ENCODE measurements around the gene GCK.
"Not testable (repeated sequence)": the region's sequence is repeated elsewhere in the genome, so short reads cannot be mapped to it uniquely, and the experiment has no call there.

The GCK gene

DNA sequence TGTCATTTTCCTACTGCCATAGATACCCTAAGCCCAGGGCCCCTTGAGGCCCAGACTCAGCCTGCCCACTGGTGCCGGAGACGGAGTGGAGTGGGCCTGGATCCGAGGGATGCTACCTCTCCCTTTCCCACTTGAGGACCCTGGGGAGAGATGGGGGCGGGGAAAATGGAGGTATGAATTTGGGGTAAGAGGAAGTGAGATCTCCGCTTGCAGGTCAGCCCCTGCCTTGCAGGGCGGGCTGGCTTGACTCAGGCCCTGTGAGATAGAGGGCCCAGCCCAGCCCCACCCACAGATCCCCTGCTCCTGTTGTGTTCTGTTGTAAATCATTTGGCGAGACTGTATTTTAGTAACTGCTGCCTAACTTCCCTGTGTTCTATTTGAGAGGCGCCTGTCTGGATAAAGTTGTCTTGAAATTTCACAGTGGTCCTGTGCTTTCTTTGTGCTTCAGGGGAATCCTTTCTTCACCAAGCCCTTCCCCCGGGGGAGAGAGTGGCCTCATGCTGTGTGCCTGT, 24.7 kb upstream of the GCK start:
- Histone ChIP-seq H3K4me1 (ENCODE audit: control insufficient read depth, insufficient read depth, low read length) (peaks cover 30% of the 10 kb centered on the region), H3K9ac (ENCODE audit: low read length) (no peak overlapping the region), H3K9me3 (ENCODE audit: control insufficient read depth, insufficient read depth, low read depth, low read length) (no peaks in the 10 kb centered on the region), H3K27me3 (ENCODE audit: control insufficient read depth, insufficient read depth, low read length) (no peaks in the 10 kb centered on the region), H3K36me3 (ENCODE audit: control insufficient read depth, insufficient read depth, low read length) (peaks cover 47% of the 10 kb centered on the region), H3K4me3 (ENCODE audit: low read depth, low read length) (no peak overlapping the region), H3K27ac (ENCODE audit: low read depth, low read length) (no peak overlapping the region)

GRCh38 chr7:44213206-44213876, 24.1 kb upstream of the GCK start:
- Histone ChIP-seq H3K9me3 (ENCODE audit: control insufficient read depth, insufficient read depth, low read depth, low read length) (no peaks in the 10 kb centered on the region), H3K36me3 (ENCODE audit: control insufficient read depth, insufficient read depth, low read length) (peaks cover 53% of the 10 kb centered on the region), H3K4me1 (ENCODE audit: control insufficient read depth, insufficient read depth, low read length) (peaks cover 24% of the 10 kb centered on the region), H3K27me3 (ENCODE audit: control insufficient read depth, insufficient read depth, low read length) (no peaks in the 10 kb centered on the region), H3K9ac (ENCODE audit: low read length) (no peak overlapping the region), H3K27ac (ENCODE audit: low read depth, low read length) (no peak overlapping the region), H3K4me3 (ENCODE audit: low read depth, low read length) (no peak overlapping the region)

DNA sequence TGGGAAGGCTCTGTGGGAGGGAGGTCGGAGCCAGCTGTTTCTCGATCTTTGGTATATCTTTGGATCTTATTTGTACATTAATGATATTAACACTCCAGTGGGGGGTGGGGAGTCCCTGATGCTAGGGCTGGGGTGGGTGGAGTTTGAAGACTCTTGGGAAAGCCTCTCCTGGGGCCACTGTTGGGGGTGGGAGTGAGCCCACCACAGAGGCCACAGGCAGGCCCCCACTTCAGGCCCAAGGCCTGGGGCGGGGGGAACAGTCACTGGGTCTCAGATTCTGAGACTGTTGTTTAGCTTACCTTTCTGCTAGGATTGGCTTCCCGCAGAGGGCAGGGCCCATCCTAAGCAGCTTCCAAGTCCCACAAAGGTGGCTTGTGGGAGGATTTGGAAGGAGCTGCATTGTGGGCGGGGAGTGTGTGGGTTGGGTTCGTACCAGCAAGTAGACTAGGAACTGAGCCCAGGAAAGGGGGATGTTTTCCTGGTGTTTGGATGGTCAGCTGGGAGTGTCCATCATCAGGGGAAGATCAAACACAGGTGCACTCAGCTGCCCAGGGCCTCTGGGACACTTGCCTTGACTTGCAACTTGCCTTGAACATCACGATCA, 23.4 kb upstream of the GCK start:
- Histone ChIP-seq H3K9ac (ENCODE audit: low read length) (no peak overlapping the region), H3K4me1 (ENCODE audit: control insufficient read depth, insufficient read depth, low read length) (peaks cover 17% of the 10 kb centered on the region), H3K27me3 (ENCODE audit: control insufficient read depth, insufficient read depth, low read length) (no peaks in the 10 kb centered on the region), H3K9me3 (ENCODE audit: control insufficient read depth, insufficient read depth, low read depth, low read length) (no peaks in the 10 kb centered on the region), H3K4me3 (ENCODE audit: low read depth, low read length) (no peak overlapping the region), H3K27ac (ENCODE audit: low read depth, low read length) (no peak overlapping the region), H3K36me3 (ENCODE audit: control insufficient read depth, insufficient read depth, low read length) (peaks cover 59% of the 10 kb centered on the region)

- Histone ChIP-seq H3K4me1 (ENCODE audit: control insufficient read depth, insufficient read depth, low read length) (peaks cover 15% of the 10 kb centered on the region), H3K36me3 (ENCODE audit: control insufficient read depth, insufficient read depth, low read length) (peaks cover 66% of the 10 kb centered on the region), H3K27ac (ENCODE audit: low read depth, low read length) (no peak overlapping the region), H3K27me3 (ENCODE audit: control insufficient read depth, insufficient read depth, low read length) (no peaks in the 10 kb centered on the region), H3K4me3 (ENCODE audit: low read depth, low read length) (no peak overlapping the region), H3K9me3 (ENCODE audit: control insufficient read depth, insufficient read depth, low read depth, low read length) (no peaks in the 10 kb centered on the region), H3K9ac (ENCODE audit: low read length) (no peak overlapping the region)
Observed at GRCh38 chr7:44212018-44212417, 22.8 kb upstream of the GCK start.

DNA sequence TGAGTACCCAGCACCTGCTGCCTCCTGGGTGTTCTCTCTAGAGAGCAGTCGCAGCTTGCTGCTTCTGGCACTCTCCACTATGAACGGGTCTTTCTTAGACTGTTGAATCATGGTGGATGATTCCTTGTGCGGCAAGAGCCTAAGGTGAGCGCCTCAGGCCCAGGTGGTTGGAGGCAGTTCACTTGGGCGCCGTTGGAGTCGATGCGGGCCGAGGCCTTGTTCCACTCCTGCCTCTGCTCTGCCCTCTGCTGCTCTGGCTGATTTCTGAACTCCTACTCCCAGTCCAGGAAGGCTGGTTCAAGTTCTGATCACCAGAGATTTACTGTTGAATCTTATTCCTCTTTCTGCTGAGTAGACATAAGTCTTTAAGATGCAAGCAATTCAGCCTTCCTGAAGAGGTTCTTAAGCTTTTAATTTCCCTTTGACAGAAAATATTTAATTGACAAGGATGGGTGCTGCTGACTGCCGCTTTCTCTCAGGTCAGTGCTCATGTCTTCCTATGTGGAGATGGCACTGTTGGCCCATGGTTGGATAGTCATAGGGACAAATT, 22.0 kb upstream of the GCK start:
- Histone ChIP-seq H3K4me1 (ENCODE audit: control insufficient read depth, insufficient read depth, low read length) (peaks cover 15% of the 10 kb centered on the region), H3K9ac (ENCODE audit: low read length) (no peak overlapping the region), H3K4me3 (ENCODE audit: low read depth, low read length) (no peak overlapping the region), H3K9me3 (ENCODE audit: control insufficient read depth, insufficient read depth, low read depth, low read length) (no peaks in the 10 kb centered on the region), H3K27me3 (ENCODE audit: control insufficient read depth, insufficient read depth, low read length) (no peaks in the 10 kb centered on the region), H3K36me3 (ENCODE audit: control insufficient read depth, insufficient read depth, low read length) (peaks cover 74% of the 10 kb centered on the region), H3K27ac (ENCODE audit: low read depth, low read length) (no peak overlapping the region)

DNA sequence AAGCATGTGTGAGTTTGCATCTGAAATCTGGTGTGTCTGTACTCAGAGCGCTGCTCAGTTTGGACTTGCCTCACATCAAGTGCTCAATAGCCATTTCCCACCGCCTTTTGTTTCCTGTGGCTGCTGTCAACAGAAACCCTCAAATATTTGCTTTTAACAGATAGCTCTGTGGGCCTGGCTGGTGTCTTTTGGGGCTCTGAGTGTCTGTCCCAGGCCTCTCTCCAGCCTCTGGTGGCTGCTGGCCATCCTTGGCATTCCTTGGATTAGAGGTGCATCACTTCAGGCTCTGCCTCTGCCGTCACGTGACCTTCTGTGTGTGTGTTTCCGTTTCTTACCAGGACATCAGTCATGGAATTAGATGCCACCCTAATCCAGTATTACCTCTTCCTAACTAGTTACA, 20.9 kb upstream of the GCK start:
- Histone ChIP-seq H3K36me3 (ENCODE audit: control insufficient read depth, insufficient read depth, low read length) (peaks cover 85% of the 10 kb centered on the region), H3K4me1 (ENCODE audit: control insufficient read depth, insufficient read depth, low read length) (peaks cover 15% of the 10 kb centered on the region), H3K9ac (ENCODE audit: low read length) (no peak overlapping the region)

GRCh38 chr7:44208085-44208484, 18.8 kb upstream of the GCK start:
- H3K4me1 ChIP-seq (ENCODE audit: control insufficient read depth, insufficient read depth, low read length): no peaks in the 10 kb centered on the region
- no peak overlapping the region for H3K27ac ChIP-seq (ENCODE audit: low read depth, low read length)
- no peaks in the 10 kb centered on the region for H3K9me3 ChIP-seq (ENCODE audit: control insufficient read depth, insufficient read depth, low read depth, low read length)
- no peak overlapping the region for H3K4me3 ChIP-seq (ENCODE audit: low read depth, low read length)
- H3K9ac ChIP-seq (ENCODE audit: low read length): no peak overlapping the region
- H3K36me3 ChIP-seq (ENCODE audit: control insufficient read depth, insufficient read depth, low read length): peaks cover 87% of the 10 kb centered on the region
- H3K27me3 ChIP-seq (ENCODE audit: control insufficient read depth, insufficient read depth, low read length): no peaks in the 10 kb centered on the region

More for the DNA sequence above, 20.9 kb upstream of the GCK start:
- Histone ChIP-seq H3K9me3 (ENCODE audit: control insufficient read depth, insufficient read depth, low read depth, low read length) (no peaks in the 10 kb centered on the region), H3K27me3 (ENCODE audit: control insufficient read depth, insufficient read depth, low read length) (no peaks in the 10 kb centered on the region), H3K4me3 (ENCODE audit: low read depth, low read length) (no peak overlapping the region), H3K27ac (ENCODE audit: low read depth, low read length) (no peak overlapping the region)

DNA sequence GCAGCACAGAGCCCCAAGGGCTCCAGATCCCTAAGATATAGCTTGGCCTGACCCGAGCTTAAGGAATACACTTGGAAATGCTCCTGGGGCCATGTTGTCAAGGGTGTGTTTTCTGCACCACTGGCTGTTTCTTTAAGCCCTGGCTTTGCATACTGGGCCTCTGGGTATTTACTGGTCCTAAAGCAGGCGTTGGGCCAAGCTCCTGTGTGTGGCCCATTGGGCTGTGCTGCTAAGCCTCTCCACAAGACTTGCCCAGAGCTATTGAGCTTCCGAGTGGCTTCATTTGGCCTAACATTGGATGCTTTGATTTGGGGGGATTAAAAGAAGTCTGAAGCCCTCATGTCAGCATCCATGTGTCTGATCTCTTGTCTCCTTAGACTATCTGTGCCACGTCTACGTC, 16.8 kb upstream of the GCK start:
- Histone ChIP-seq H3K9me3 (ENCODE audit: control insufficient read depth, insufficient read depth, low read depth, low read length) (no peaks in the 10 kb centered on the region), H3K36me3 (ENCODE audit: control insufficient read depth, insufficient read depth, low read length) (peaks cover 69% of the 10 kb centered on the region), H3K4me1 (ENCODE audit: control insufficient read depth, insufficient read depth, low read length) (no peaks in the 10 kb centered on the region), H3K9ac (ENCODE audit: low read length) (no peak overlapping the region), H3K27ac (ENCODE audit: low read depth, low read length) (no peak overlapping the region), H3K4me3 (ENCODE audit: low read depth, low read length) (no peak overlapping the region), H3K27me3 (ENCODE audit: control insufficient read depth, insufficient read depth, low read length) (no peaks in the 10 kb centered on the region)

- no peaks in the 10 kb centered on the region for H3K27me3 ChIP-seq (ENCODE audit: control insufficient read depth, insufficient read depth, low read length)
- H3K9ac ChIP-seq (ENCODE audit: low read length): peak overlapping the region; percentile 45
- H3K4me1 ChIP-seq (ENCODE audit: control insufficient read depth, insufficient read depth, low read length): no peaks in the 10 kb centered on the region
- peak overlapping the region; percentile 99 for H3K4me3 ChIP-seq (ENCODE audit: low read depth, low read length)
- no peaks in the 10 kb centered on the region for H3K9me3 ChIP-seq (ENCODE audit: control insufficient read depth, insufficient read depth, low read depth, low read length)
- H3K36me3 ChIP-seq (ENCODE audit: control insufficient read depth, insufficient read depth, low read length): peaks cover 27% of the 10 kb centered on the region
- H3K27ac ChIP-seq (ENCODE audit: low read depth, low read length): no peak overlapping the region
Observed at GRCh38 chr7:44201813-44202212, 12.6 kb upstream of the GCK start.

GRCh38 chr7:44200699-44201461, 11.6 kb upstream of the GCK start, which contains the start of gene YKT6:
YKT6 (plus strand) TSS chr7:44200978; CDS start chr7:44201136, 158 bp downstream.
- Histone ChIP-seq H3K9ac (ENCODE audit: low read length) (peak within 1 kb of the TSS; percentile 93), H3K4me1 (ENCODE audit: control insufficient read depth, insufficient read depth, low read length) (no peaks in the 10 kb centered on the region), H3K27ac (ENCODE audit: low read depth, low read length) (peak within 1 kb of the TSS; percentile 56; the same call in 1 of the 2 replicates), H3K4me3 (ENCODE audit: low read depth, low read length) (peak within 1 kb of the TSS; percentile 99), H3K9me3 (ENCODE audit: control insufficient read depth, insufficient read depth, low read depth, low read length) (no peaks in the 10 kb centered on the region), H3K27me3 (ENCODE audit: control insufficient read depth, insufficient read depth, low read length) (no peaks in the 10 kb centered on the region), H3K36me3 (ENCODE audit: control insufficient read depth, insufficient read depth, low read length) (peaks cover 18% of the 10 kb centered on the region)

DNA sequence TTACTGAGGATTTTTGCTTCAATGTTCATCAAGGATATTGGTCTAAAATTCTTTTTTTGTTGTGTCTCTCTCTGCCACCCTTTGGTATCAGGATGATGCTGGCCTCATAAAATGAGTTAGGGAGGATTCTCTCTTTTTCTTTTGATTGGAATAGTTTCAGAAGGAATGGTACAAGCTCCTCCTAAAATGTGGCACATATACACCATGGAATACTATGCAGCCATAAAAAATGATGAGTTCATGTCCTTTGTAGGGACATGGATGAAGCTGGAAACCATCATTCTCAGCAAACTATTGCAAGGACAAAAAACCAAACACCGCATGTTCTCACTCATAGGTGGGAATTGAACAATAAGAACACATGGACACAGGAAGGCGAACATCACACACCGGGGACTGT, 10.9 kb upstream of the GCK start:
- H3K9me3 ChIP-seq (ENCODE audit: control insufficient read depth, insufficient read depth, low read depth, low read length); H3K27me3 ChIP-seq (ENCODE audit: control insufficient read depth, insufficient read depth, low read length); H3K27ac ChIP-seq (ENCODE audit: low read depth, low read length); H3K9ac ChIP-seq (ENCODE audit: low read length); H3K4me1 ChIP-seq (ENCODE audit: control insufficient read depth, insufficient read depth, low read length); H3K4me3 ChIP-seq (ENCODE audit: low read depth, low read length): not testable (repeated sequence)
- peaks cover 11% of the 10 kb centered on the region for H3K36me3 ChIP-seq (ENCODE audit: control insufficient read depth, insufficient read depth, low read length)

Data from HUES6 (cell line).